ENCODE data around the gene CNNM4. TPM values are rescaled to one million over a fixed set of nuclear protein-coding genes. Genes with fewer than 3 reads are reported as not detected.

Gene CNNM4
- total and polyA plus RNA-seq, 2 donors = 2.4 to 3.1 TPM

DNA sequence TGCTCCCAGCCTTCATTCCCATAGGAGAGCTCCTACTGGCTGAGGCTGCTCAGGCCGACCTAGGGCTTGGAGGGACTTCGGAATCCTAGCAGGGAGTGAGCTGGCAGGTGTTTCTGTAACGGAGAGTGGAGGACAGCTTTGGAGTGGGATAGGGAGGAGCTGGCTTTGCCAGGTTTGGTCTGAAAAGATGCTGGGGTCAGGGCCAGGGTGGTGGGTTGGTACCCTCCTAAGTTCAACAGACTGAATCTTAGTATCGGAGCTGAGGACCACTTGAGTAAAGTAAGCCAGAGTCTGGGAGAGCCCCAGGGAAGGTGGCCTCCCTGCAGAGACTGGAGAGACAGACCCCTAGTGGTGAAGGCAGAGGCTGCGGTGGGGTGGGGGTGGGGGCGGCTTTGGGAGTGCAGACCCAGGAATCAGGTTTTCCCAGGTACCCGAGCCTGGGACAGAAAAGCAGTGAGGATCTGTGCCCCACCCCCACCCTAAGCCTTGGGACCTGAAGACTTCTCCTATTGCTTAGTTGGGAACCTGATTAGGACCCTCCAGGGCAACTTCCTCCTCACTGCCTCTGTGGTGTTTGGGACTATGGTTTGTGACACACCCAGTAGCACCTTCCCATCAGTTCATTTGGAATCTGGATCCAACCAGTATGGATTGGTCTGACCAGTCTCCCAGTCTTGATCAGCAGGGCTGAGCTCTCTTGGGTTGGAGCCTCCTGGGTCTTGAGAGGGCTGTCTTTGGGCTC, 3.0 kb downstream of the CNNM4 start:
- WGBS = 11% methylated on average over 7 of the region's 7 CpGs
- Histone ChIP-seq H3K27me3 (ENCODE audit: control insufficient read depth in 2 of 2, insufficient read depth in 1 of 2, low read length in 1 of 2) (no peaks in the 10 kb centered on the region), H3K36me3 (ENCODE audit: control insufficient read depth in 2 of 2, insufficient read depth in 2 of 2, low read length in 1 of 2) (no peaks in the 10 kb centered on the region), H3K9me3 (ENCODE audit: control insufficient read depth in 2 of 2, insufficient read depth in 1 of 2, low read length in 1 of 2) (no peaks in the 10 kb centered on the region), H3K4me3 (ENCODE audit: low read length in 2 of 2) (peak overlapping the region; percentile 9 to 38), H3K4me1 (ENCODE audit: control insufficient read depth in 2 of 2, insufficient read depth in 2 of 2, low read length in 2 of 2) (peaks cover 33 to 48% of the 10 kb centered on the region in 2 donors), H3K27ac (ENCODE audit: low read depth in 1 of 2, low read length in 1 of 2) (no peak overlapping the region)
- peak in 2 of 9 donors; percentile 25 to 47 for DNase-seq (ENCODE audit: low read depth in 6 of 9, low spot score in 9 of 9)

DNA sequence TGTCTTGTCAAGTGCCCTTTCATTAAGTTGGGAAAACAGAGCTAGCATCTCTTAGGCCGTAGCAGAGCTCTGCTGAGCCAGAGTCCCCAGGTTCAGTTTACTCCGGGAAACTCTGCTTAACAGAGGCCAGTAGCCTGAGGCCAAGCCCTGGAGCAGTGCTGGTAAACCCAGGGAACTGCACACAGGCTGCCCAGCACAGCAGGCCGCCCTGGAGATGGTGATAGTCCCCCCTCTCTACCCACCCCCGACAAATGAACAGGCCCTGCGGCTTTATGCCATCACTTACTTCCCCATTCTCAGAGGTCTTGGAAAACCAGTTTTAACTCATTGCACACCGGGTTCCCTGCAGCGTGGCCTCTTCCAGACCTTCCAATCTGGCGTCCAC, 3.5 kb downstream of the CNNM4 start:
- no peak for DNase-seq (ENCODE audit: low read depth in 6 of 9, low spot score in 9 of 9)
- Histone ChIP-seq H3K4me1 (ENCODE audit: control insufficient read depth in 2 of 2, insufficient read depth in 2 of 2, low read length in 2 of 2) (peaks cover 33 to 48% of the 10 kb centered on the region in 2 donors), H3K9me3 (ENCODE audit: control insufficient read depth in 2 of 2, insufficient read depth in 1 of 2, low read length in 1 of 2) (no peaks in the 10 kb centered on the region), H3K36me3 (ENCODE audit: control insufficient read depth in 2 of 2, insufficient read depth in 2 of 2, low read length in 1 of 2) (no peaks in the 10 kb centered on the region), H3K27ac (ENCODE audit: low read depth in 1 of 2, low read length in 1 of 2) (no peak overlapping the region), H3K27me3 (ENCODE audit: control insufficient read depth in 2 of 2, insufficient read depth in 1 of 2, low read length in 1 of 2) (no peaks in the 10 kb centered on the region), H3K4me3 (ENCODE audit: low read length in 2 of 2) (peak overlapping the region in 1 of 2 donors; percentile 38)
- WGBS = 21% methylated on average over 8 of the region's 8 CpGs

DNA sequence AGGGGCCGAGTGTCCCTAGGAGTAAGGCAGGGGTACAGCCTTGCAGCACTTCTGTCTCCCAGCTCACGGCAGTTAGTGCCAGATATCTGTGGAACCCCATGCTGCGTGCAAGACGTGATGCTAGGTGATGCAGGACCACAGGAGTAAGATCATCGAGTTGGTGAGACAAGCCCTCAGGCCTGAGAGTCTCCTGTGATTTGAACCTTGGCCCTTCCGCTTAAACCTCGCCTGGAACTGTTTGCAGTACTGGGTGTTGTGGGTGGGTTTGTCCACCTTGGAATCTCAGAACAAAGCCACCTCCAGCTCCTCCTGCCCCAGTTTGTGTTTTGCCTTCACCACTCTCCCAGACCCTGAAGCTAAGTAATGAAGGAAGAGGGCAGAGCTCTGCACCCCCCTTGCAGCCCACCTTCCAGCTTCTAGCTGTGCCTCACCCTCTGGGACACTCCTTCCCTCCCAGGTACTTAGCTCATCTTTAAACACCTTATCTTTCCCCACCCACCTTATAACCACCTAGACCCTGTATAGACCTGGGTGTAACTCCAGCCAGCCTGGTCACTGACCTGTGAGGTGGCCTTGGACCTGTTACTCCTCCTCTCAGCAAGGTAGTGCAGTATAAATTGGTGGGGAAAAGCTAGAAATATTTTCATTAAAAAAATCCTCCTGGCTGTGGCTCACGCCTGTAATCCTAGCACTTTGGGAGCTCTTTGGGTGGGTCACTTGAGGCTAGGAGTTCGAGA, 6.6 kb downstream of the CNNM4 start:
- Histone ChIP-seq H3K27me3 (ENCODE audit: control insufficient read depth in 2 of 2, insufficient read depth in 1 of 2, low read length in 1 of 2) (no peaks in the 10 kb centered on the region), H3K4me1 (ENCODE audit: control insufficient read depth in 2 of 2, insufficient read depth in 2 of 2, low read length in 2 of 2) (peaks cover 18 to 23% of the 10 kb centered on the region in 2 donors), H3K9me3 (ENCODE audit: control insufficient read depth in 2 of 2, insufficient read depth in 1 of 2, low read length in 1 of 2) (no peaks in the 10 kb centered on the region), H3K4me3 (ENCODE audit: low read length in 2 of 2) (no peak overlapping the region), H3K36me3 (ENCODE audit: control insufficient read depth in 2 of 2, insufficient read depth in 2 of 2, low read length in 1 of 2) (no peaks in the 10 kb centered on the region), H3K27ac (ENCODE audit: low read depth in 1 of 2, low read length in 1 of 2) (no peak overlapping the region)
- 98% methylated on average over 9 of the region's 9 CpGs for WGBS
- DNase-seq (ENCODE audit: low read depth in 6 of 9, low spot score in 9 of 9) = no peak

DNA sequence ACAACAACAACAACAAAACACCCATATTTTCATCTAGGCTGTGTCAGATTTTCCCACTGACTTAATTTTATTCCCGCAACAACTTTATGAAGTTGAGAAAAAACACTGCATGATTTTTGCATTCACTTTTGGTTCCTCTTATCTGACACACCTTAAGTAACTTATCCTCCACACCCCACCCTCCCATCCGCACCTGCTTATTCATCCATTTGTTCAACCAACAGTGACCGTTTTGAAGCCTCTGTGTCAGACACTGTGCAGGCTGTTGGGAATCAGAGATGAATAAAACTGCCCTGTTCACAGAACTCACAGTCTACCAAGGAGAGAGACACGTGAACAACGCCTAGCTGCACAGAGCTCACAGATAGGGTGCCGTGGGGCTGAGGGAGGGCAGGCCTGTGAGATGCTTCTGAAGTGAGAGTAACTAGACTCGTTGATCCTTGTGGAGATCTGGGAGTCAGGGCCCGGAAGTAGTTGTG, 7.4 kb downstream of the CNNM4 start:
- Histone ChIP-seq H3K27me3 (ENCODE audit: control insufficient read depth in 2 of 2, insufficient read depth in 1 of 2, low read length in 1 of 2) (no peaks in the 10 kb centered on the region), H3K4me1 (ENCODE audit: control insufficient read depth in 2 of 2, insufficient read depth in 2 of 2, low read length in 2 of 2) (peaks cover 11 to 17% of the 10 kb centered on the region in 2 donors), H3K27ac (ENCODE audit: low read depth in 1 of 2, low read length in 1 of 2) (no peak overlapping the region)

DNA sequence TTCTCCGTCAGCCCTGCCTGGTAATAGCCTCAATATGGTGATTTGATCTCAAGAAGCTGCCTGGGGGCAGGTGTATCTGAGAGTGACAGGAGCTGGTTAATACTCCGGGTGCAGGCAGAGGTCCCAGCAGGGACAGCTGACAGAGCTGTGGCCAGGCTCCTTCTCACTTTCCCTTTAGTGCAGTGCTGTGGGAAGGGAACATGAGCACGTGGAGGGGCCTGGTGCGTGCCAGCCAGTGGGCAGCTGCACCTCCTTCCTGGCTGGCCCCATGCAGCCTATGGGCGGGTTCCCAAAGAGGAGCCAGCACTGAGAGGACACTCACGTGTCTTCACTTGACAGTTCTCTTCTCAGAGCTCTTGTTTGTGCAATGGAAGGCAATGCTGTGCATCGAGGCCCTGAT, 9.1 kb downstream of the CNNM4 start:
- no peak for DNase-seq (ENCODE audit: low read depth in 6 of 9, low spot score in 9 of 9)
- peaks cover 0 to 14% of the 10 kb centered on the region in 2 donors for H3K4me1 ChIP-seq (ENCODE audit: control insufficient read depth in 2 of 2, insufficient read depth in 2 of 2, low read length in 2 of 2)
- H3K9me3 ChIP-seq (ENCODE audit: control insufficient read depth in 2 of 2, insufficient read depth in 1 of 2, low read length in 1 of 2) = peaks cover 0 to 3% of the 10 kb centered on the region in 2 donors
- 87% methylated on average over 7 of the region's 7 CpGs for whole genome bisulfite sequencing
- H3K4me3 ChIP-seq (ENCODE audit: low read length in 2 of 2) = no peak overlapping the region
- no peaks in the 10 kb centered on the region for H3K27me3 ChIP-seq (ENCODE audit: control insufficient read depth in 2 of 2, insufficient read depth in 1 of 2, low read length in 1 of 2)
- no peaks in the 10 kb centered on the region for H3K36me3 ChIP-seq (ENCODE audit: control insufficient read depth in 2 of 2, insufficient read depth in 2 of 2, low read length in 1 of 2)
- H3K27ac ChIP-seq (ENCODE audit: low read depth in 1 of 2, low read length in 1 of 2) = no peak overlapping the region

More for the DNA sequence above, 7.4 kb downstream of the CNNM4 start:
- DNase-seq (ENCODE audit: low read depth in 6 of 9, low spot score in 9 of 9) = peak in 1 of 9 donors; percentile 10
- H3K4me3 ChIP-seq (ENCODE audit: low read length in 2 of 2) = no peak overlapping the region
- H3K9me3 ChIP-seq (ENCODE audit: control insufficient read depth in 2 of 2, insufficient read depth in 1 of 2, low read length in 1 of 2) = peaks cover 0 to 1% of the 10 kb centered on the region in 2 donors
- no peaks in the 10 kb centered on the region for H3K36me3 ChIP-seq (ENCODE audit: control insufficient read depth in 2 of 2, insufficient read depth in 2 of 2, low read length in 1 of 2)
- WGBS = 89% methylated on average over 8 of the region's 8 CpGs

DNA sequence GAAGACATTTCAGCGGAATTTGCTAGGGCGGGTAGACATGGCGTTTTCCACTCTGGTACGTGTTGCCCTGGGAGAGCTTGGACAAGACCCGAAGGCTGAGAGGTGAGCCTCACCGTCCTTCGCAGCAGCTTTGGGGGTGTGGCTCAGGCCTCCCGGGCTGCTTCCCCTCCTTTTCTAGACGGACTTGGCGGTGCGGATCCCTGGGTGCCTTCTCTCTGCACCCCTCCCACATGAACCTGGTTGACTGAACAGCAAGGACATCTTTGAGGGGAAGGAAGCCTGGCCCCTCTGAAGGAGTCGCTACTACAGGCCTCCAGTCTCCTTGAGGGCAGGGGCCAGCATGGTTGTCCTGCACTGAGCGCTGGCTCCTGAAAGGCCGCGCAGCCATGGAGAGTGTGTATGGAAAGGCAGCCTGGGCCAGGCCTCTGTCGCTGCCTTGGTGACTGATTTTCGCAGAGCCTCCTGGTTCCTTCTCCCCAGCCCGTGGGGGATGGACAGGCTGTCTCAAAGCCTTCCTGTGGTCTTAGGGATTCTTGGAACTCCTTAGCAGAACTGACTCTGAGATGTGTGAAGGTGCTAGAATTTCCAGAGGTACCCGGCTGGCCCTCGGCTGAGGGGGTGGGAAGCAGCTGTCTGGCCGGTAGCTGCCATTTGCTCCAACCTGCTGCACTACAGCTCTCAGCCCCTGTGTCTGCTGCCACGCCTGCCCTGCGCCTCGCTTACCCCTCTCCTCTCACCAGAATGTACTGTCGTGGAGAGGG, 9.9 kb downstream of the CNNM4 start:
- H3K4me1 ChIP-seq (ENCODE audit: control insufficient read depth in 2 of 2, insufficient read depth in 2 of 2, low read length in 2 of 2) = peaks cover 0 to 14% of the 10 kb centered on the region in 2 donors
- H3K27me3 ChIP-seq (ENCODE audit: control insufficient read depth in 2 of 2, insufficient read depth in 1 of 2, low read length in 1 of 2) = no peaks in the 10 kb centered on the region
- H3K27ac ChIP-seq (ENCODE audit: low read depth in 1 of 2, low read length in 1 of 2) = no peak overlapping the region
- no peak for DNase-seq (ENCODE audit: low read depth in 6 of 9, low spot score in 9 of 9)
- peaks cover 0 to 3% of the 10 kb centered on the region in 2 donors for H3K9me3 ChIP-seq (ENCODE audit: control insufficient read depth in 2 of 2, insufficient read depth in 1 of 2, low read length in 1 of 2)
- no peak overlapping the region for H3K4me3 ChIP-seq (ENCODE audit: low read length in 2 of 2)
- 98% methylated on average over 25 of the region's 25 CpGs for WGBS
- H3K36me3 ChIP-seq (ENCODE audit: control insufficient read depth in 2 of 2, insufficient read depth in 2 of 2, low read length in 1 of 2) = no peaks in the 10 kb centered on the region

DNA sequence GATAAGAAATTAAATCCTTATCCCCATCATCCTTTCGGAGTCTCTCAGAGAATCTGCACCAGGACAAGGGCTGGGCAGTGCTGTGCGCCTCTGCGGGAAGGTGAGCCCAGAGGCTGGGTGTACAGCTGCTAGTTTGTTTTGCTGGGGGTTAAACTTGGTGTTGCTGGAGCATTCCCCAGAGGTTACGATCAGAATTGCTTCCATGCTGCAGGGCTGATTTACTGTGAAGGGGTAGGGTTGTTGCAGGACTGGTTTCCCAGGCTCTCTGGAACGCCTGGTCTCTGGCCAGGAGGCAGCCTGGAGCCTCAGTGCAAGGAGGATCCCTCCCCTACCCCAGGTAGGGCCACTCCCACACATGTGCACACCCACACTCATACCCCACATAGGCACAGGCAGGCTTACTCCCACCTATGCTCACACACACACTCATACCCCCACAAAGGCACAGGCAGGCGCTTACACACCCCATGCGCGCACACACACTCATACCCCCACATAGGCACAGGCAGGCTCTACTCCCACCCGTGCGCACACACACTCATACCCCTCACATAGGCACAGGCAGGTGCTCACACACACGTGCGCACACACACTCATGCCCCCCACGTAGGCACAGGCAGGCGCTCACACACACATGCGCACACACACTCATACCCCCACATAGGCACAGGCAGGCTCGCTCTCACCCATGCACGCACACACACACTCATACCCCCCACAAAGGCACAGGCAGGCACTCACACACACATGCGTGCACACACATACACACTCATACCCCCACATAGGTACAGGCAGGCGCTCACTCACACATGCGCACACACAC, 11.3 kb downstream of the CNNM4 start:
- peaks cover 0 to 3% of the 10 kb centered on the region in 2 donors for H3K9me3 ChIP-seq (ENCODE audit: control insufficient read depth in 2 of 2, insufficient read depth in 1 of 2, low read length in 1 of 2)
- H3K27ac ChIP-seq (ENCODE audit: low read depth in 1 of 2, low read length in 1 of 2) = no peak overlapping the region

DNA sequence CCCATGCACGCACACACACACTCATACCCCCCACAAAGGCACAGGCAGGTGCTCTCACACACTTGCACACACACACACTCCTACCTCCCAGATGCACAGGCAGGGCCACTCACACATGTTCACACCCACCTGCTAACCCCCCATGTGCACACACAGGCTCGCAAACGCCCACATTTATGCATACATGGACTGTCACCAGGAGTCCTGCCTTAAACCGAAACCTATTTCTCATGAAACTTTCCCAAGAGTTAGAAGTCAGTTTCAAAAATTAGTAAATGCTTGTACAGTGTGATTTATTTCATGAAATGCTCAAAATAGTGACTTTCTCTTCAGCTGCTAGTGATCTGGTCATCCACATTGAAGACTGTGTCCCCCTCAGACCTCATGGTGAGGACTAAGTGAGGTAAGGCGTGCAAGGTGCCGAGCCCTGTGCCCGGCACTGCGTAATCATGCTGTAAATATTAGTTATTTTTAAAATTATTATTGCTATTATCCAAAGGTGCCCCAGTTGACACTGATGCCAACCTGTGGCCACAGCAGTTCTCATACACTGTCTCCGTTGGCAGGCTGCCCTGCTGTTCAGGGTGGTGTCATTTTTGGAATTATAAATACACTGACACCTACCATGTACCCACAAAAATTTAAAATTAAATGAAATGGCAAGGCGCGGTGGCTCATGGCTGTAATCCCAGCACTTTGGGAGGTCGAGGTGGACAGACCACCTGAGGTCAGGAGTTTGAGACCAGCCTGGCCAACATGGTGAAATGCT, 12.4 kb downstream of the CNNM4 start:
- WGBS = 96% methylated on average over 12 of the region's 12 CpGs
- Histone ChIP-seq H3K4me1 (ENCODE audit: control insufficient read depth in 2 of 2, insufficient read depth in 2 of 2, low read length in 2 of 2) (peaks cover 0 to 14% of the 10 kb centered on the region in 2 donors), H3K27me3 (ENCODE audit: control insufficient read depth in 2 of 2, insufficient read depth in 1 of 2, low read length in 1 of 2) (no peaks in the 10 kb centered on the region), H3K36me3 (ENCODE audit: control insufficient read depth in 2 of 2, insufficient read depth in 2 of 2, low read length in 1 of 2) (no peaks in the 10 kb centered on the region), H3K27ac (ENCODE audit: low read depth in 1 of 2, low read length in 1 of 2) (no peak overlapping the region), H3K9me3 (ENCODE audit: control insufficient read depth in 2 of 2, insufficient read depth in 1 of 2, low read length in 1 of 2) (peaks cover 0 to 3% of the 10 kb centered on the region in 2 donors), H3K4me3 (ENCODE audit: low read length in 2 of 2) (no peak overlapping the region)
- no peak for DNase-seq (ENCODE audit: low read depth in 6 of 9, low spot score in 9 of 9)

More for the DNA sequence above, 11.3 kb downstream of the CNNM4 start:
- no peaks in the 10 kb centered on the region for H3K27me3 ChIP-seq (ENCODE audit: control insufficient read depth in 2 of 2, insufficient read depth in 1 of 2, low read length in 1 of 2)
- H3K4me3 ChIP-seq (ENCODE audit: low read length in 2 of 2) = no peak overlapping the region
- no peak for DNase-seq (ENCODE audit: low read depth in 6 of 9, low spot score in 9 of 9)
- peaks cover 0 to 14% of the 10 kb centered on the region in 2 donors for H3K4me1 ChIP-seq (ENCODE audit: control insufficient read depth in 2 of 2, insufficient read depth in 2 of 2, low read length in 2 of 2)
- no peaks in the 10 kb centered on the region for H3K36me3 ChIP-seq (ENCODE audit: control insufficient read depth in 2 of 2, insufficient read depth in 2 of 2, low read length in 1 of 2)
- WGBS = 97% methylated on average over 20 of the region's 20 CpGs
